GM21528 (cell line): ENCODE measurements around the gene CBLB.

Source experiments
- ATAC-seq: cut with Tn5 transposase; IDR thresholded peaks from one replicate; pipeline ENCODE4 v1.9.1; 2021; ENCODE audit warnings: mild to moderate bottlenecking, moderate library complexity; ENCODE audit not compliant: unreplicated experiment, low FRiP score

The CBLB gene

GRCh38 chr3:105719791-105720190, 149.0 kb downstream of the CBLB start:
- ATAC-seq, result no peak

GRCh38 chr3:105715372-105715771, 153.4 kb downstream of the CBLB start:
- no peak for ATAC-seq

- ATAC-seq, result no peak
Measured at GRCh38 chr3:105714453-105714852, 154.4 kb downstream of the CBLB start.

GRCh38 chr3:105708980-105709379, 159.8 kb downstream of the CBLB start:
- ATAC-seq, result no peak

GRCh38 chr3:105707009-105707408, 161.8 kb downstream of the CBLB start:
- ATAC-seq, result no peak

GRCh38 chr3:105704726-105705410, 163.9 kb downstream of the CBLB start:
- no peak for ATAC-seq

GRCh38 chr3:105700575-105700974, 168.2 kb downstream of the CBLB start:
- ATAC-seq, result no peak

GRCh38 chr3:105691633-105692032, 177.2 kb downstream of the CBLB start:
- no peak for ATAC-seq

- no peak for ATAC-seq
Measured at GRCh38 chr3:105691053-105691452, 177.8 kb downstream of the CBLB start.

GRCh38 chr3:105688821-105689220, 180.0 kb downstream of the CBLB start:
- ATAC-seq, result no peak

- no peak for ATAC-seq
Measured at GRCh38 chr3:105686278-105686897, 182.4 kb downstream of the CBLB start.

- no peak for ATAC-seq
Measured at GRCh38 chr3:105679951-105680350, 188.9 kb downstream of the CBLB start.

- no peak for ATAC-seq
Measured at GRCh38 chr3:105678017-105678416, 190.8 kb downstream of the CBLB start.

GRCh38 chr3:105676621-105677300, 192.1 kb downstream of the CBLB start:
- no peak for ATAC-seq

- no peak for ATAC-seq
Measured at GRCh38 chr3:105674437-105675065, 194.3 kb downstream of the CBLB start.

GRCh38 chr3:105672996-105673395, 195.8 kb downstream of the CBLB start:
- ATAC-seq, result no peak

- no peak for ATAC-seq
Measured at GRCh38 chr3:105662306-105662705, 206.5 kb downstream of the CBLB start.

- ATAC-seq, result no peak
Measured at GRCh38 chr3:105661461-105661860, 207.4 kb downstream of the CBLB start.

- ATAC-seq, result no peak
Measured at GRCh38 chr3:105656651-105657504, 211.9 kb downstream of the CBLB start.

- no peak for ATAC-seq
Measured at GRCh38 chr3:105653868-105654267, 214.9 kb downstream of the CBLB start.
